Stimulated activated naive CD4-positive, alpha-beta T cell treated with Interleukin-2 at 50 U/mL for 16 hours (primary cell): ENCODE data around the gene AKAP13.
A peak's percentile ranks its signal among the peaks of the same experiment; 100 is the strongest.
"Not testable (repeated sequence)": the region's sequence is repeated elsewhere in the genome, so short reads cannot be mapped to it uniquely, and the experiment has no call there.

Source experiments
- DNase-seq: peaks from one replicate; lab custom pipeline; 2025; lab: John Stamatoyannopoulos, UW

The AKAP13 gene

GRCh38 chr15:85576392-85576791, 196.0 kb downstream of the AKAP13 start:
- DNase-seq: no peak

DNA sequence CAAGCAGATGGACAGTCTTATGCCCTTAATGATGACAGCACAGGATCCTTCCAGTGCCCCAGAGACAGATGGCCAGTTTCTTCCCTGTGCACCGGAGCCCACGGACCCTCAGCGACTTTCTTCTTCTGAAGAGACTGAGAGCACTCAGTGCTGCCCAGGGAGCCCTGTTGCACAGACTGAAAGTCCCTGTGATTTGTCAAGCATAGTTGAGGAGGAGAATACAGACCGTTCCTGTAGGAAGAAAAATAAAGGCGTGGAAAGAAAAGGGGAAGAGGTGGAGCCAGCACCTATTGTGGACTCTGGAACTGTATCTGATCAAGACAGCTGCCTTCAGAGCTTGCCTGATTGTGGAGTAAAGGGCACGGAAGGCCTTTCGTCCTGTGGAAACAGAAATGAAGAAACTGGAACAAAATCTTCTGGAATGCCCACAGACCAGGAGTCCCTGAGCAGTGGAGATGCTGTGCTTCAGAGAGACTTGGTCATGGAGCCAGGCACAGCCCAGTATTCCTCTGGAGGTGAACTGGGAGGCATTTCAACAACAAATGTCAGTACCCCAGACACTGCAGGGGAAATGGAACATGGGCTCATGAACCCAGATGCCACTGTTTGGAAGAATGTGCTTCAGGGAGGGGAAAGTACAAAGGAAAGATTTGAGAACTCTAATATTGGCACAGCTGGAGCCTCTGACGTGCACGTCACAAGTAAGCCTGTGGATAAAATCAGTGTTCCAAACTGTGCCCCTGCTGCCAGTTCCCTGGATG, 198.7 kb downstream of the AKAP13 start:
- DNase-seq: no peak

GRCh38 chr15:85579957-85580694, 199.7 kb downstream of the AKAP13 start:
- DNase-seq: no peak

- DNase-seq: no peak
These were observed 200.5 kb downstream of the AKAP13 start for GRCh38 chr15:85580879-85581278.

DNA sequence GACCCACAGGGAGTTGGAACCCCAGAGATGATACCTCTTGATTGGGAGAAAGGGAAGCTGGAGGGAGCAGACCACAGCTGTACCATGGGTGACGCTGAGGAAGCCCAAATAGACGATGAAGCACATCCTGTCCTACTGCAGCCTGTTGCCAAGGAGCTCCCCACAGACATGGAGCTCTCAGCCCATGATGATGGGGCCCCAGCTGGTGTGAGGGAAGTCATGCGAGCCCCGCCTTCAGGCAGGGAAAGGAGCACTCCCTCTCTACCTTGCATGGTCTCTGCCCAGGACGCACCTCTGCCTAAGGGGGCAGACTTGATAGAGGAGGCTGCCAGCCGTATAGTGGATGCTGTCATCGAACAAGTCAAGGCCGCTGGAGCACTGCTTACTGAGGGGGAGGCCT, 201.1 kb downstream of the AKAP13 start:
- no peak for DNase-seq

DNA sequence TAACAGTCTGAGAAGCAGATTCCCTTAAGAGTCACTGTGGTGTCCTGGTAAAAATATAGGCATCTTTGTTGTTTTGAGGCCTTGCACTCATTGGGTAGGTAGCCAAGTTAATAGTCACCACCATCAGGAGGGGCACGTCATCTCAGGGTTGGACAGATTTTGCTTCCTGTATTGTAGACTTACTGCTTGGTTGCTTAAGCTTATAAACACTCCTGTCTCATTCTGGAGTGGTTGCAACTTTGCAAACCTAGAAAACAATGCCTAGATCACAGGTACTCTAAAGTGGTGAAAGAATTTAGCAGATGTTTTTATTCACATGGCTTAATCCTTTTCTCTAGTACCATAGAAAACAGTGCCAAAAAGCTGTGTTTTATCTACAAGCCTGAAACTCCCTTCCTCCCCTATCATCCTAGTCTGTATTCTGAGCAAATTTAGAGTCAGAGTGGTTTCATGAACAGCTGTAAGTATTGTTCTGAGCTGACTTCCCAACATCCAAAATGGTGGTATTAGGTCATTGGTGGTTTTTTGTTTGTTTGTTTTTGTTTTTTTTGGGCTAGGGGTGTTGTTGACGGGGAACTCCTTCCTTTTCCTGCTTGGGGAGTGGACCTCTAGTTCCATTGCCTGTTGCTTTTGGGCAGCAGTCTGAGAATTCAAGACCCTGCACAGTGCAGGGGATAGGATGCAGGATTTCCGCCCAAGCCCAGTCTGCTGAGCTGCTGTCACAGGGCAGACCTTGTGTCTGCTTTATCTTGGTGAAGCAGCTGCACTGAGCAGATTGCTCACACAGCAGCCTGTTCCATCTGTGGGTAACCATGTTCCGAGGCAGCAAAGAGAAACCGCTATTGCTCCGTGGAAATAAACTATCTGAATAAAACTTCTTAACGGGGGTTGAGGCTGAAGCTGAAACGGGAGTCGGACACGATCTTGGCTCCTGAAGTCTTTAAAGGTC, 202.0 kb downstream of the AKAP13 start:
- DNase-seq: peak; percentile 44

DNA sequence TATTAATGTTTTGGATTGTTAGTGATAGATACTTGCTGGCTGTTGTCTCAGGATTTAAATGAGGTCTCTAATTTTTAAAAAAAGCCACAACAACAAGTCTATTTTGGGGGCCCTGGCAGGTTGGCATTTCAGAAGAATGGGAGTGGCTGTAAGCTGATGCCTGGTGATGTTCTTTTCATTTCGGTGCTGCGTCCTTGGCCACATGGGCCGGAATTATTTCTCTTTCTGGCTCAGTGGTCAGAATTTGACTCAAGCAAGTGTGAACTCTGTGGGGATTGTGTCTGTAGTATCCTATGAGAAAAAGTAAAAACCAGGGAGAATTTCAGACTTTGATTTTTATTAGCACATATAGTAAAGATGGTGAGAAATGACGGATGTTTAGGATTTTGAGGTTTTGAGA, 203.0 kb downstream of the AKAP13 start:
- no peak for DNase-seq

DNA sequence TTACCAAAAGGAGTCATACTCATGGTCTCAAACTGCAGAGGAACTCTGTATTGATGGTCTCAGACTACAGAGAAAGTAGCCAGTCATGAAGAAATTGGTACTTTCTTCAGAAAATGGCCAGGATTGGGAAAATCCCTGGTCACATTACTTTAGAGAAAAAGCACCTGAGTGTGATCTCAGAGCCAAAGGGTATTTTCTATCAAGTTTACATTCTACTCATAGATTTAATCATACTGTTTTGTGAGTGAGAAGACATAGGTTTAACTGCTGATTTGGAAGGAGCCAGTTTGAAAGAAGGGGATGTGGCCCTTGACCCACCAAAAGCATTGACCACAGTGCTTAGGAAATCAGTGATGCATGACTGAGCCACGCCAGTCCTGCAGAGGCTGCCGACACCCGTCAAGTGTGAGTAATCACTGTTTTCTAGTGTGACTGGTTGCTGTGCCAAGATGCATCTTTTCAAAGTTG, 203.6 kb downstream of the AKAP13 start:
- no peak for DNase-seq

DNA sequence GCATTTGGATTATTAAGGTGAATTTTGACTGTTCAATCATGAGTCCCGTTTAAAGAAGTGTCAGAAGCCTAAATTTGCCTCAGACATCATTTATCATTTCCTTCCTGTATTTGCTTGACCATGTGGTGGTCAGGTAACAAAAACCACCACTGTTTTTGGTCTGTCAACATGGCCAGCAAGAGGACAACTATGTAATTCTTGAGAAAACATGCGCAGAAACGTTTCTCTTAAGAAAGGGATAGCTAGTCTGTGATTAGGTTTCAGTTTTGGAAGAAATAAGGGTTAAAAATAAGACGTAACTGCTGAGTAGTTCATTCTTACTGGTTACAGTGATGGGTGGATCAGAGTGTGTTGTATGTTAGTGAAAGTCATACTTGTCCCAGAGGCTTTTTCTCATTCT, 204.5 kb downstream of the AKAP13 start:
- no peak for DNase-seq

- not testable (repeated sequence) for DNase-seq
These were observed 205.8 kb downstream of the AKAP13 start for GRCh38 chr15:85586196-85586595.

DNA sequence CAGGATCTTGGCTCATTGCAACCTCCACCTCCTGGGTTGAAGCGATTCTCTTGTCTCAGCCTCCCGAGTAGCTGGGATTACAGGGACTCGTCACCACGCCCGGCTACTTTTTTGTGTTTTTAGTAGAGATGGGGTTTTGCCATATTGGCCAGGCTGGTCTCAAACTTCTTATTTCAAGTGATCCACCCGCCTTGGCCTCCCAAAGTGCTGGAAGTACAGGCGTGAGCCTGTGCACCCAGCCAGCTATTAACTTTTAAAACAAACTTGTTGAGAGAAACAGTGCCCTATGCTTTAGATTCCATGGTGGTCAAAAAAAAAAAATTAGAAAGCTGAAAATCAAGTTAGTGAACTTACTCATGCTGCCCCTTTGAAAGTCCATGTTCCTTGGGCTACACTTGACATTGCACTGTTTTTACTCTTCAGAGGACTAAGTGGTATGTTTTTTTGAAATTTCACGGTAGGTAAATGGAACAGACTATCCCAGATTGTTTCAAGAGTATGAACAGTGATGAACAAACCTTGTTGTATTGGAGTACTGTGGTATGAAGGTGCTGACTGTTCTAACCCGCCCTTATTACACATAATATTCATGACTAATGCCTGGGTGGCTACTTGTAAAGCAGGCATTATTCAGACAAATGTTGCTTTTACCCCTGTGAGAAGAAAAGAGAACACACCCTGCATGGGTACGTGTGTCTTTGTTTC, 207.5 kb downstream of the AKAP13 start:
- DNase-seq: no peak

GRCh38 chr15:85588677-85589076, 208.3 kb downstream of the AKAP13 start:
- no peak for DNase-seq

- no peak for DNase-seq
These were observed 209.4 kb downstream of the AKAP13 start for GRCh38 chr15:85589851-85590250.

GRCh38 chr15:85591622-85592021, 211.2 kb downstream of the AKAP13 start:
- no peak for DNase-seq

GRCh38 chr15:85592148-85592547, 211.7 kb downstream of the AKAP13 start:
- DNase-seq: no peak

GRCh38 chr15:85593809-85594445, 213.5 kb downstream of the AKAP13 start:
- DNase-seq: no peak

- DNase-seq: no peak
These were observed 215.6 kb downstream of the AKAP13 start for GRCh38 chr15:85595804-85596536.

DNA sequence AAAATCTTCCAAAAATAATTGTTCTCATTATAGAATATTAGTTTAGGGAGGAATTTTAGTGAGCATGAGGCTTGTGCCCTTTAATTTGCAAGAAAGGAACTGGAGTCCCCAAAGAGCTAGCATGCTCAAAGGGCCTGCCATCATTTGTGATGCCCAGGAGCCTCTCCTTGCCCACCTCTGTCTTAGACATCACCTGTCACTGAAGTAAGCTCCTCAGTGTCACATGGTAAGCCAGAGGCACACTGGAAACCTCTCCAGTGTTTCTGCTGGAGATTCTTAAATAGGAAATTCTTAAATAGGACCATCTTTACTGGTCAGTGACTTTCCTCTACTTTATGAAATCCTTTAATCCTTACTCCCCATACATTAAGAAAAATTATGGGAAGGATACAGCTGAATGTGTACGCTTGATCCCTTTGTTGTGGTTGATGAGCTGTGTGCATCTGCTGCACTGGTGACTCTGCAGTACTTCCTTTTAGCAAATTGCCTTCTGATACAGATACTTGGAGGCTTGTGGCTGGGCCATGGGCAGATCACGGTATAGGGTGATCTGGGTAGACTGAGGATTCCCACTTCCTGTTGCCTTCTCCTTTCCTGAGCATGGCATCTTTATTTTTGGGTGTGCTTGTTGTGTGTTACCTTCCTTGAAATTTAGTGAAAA, 216.9 kb downstream of the AKAP13 start:
- DNase-seq: no peak

- DNase-seq: no peak
These were observed 217.8 kb downstream of the AKAP13 start for GRCh38 chr15:85598219-85598618.
